GM12873 (cell line): ENCODE measurements around the gene KRT75.

ENCODE experiments used
- TF ChIP-seq, protein P1 (sequence below): IDR thresholded peaks from 2 replicates; pipeline ENCODE4 v1.5.1; 2012; ENCODE audit warnings: low read depth, mild to moderate bottlenecking, moderate library complexity, low read length, control low read depth; ENCODE audit not compliant: insufficient read depth; ENCODE audit errors: missing control alignments

Gene KRT75

DNA sequence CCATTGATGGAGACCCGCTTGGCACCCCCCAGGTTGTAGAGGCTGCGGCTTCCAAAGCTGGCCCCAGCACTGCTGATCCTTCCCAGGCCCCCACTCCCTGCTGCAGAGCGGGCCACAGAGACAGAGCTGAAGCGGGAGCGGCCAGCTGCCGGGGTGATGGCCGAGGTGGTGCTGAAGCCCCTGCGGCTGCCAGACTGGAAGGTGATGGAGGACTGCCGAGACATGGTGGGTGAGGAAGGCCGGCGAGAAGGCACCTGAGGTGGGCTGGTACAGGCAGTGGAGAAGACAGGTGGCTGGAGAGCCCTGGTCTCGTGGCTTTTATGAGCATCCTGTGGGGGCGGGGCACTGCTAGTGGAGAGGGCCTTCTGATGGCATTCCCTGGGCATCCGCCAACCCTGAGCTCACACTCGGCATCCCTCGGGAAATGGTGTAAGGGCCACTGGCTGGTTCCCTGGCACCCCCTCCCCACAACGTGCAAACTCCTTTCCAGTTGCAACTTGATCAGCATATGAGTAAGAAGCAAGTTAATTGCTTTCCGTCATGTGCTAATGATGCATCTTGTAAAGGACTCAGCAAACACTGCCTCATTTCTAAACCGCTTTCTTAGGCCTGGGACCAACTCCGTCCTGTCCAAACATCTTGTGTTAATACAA lies at the start of gene KRT75:
Gene KRT75, minus strand, starts transcription at position 291 of the 653 bp plus-strand sequence. Its CDS starts 67 bp downstream, at position 224.
- TF ChIP-seq, protein P1, sequence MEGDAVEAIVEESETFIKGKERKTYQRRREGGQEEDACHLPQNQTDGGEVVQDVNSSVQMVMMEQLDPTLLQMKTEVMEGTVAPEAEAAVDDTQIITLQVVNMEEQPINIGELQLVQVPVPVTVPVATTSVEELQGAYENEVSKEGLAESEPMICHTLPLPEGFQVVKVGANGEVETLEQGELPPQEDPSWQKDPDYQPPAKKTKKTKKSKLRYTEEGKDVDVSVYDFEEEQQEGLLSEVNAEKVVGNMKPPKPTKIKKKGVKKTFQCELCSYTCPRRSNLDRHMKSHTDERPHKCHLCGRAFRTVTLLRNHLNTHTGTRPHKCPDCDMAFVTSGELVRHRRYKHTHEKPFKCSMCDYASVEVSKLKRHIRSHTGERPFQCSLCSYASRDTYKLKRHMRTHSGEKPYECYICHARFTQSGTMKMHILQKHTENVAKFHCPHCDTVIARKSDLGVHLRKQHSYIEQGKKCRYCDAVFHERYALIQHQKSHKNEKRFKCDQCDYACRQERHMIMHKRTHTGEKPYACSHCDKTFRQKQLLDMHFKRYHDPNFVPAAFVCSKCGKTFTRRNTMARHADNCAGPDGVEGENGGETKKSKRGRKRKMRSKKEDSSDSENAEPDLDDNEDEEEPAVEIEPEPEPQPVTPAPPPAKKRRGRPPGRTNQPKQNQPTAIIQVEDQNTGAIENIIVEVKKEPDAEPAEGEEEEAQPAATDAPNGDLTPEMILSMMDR = no peak

DNA sequence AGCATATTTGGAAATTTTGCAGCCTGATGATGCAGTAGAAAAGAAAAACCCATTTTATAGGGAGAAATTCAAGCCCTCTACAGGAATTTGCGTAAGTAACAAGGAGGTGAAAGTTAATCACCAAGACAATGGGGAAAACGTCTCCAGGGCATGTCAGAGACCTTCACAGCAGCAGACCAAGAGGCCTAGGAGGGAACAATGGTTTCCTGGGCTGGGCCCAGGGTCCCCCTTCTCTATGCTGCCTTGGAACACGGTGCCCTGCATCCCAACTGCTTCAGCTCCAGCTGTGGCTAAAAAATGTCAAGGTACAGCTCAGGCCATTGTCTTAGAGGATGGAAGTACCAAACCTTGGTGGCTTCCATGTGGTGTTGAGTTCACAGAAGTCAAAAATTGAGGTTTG lies 45.9 kb upstream of the KRT75 start:
- TF ChIP-seq, protein P1 = no peak

DNA sequence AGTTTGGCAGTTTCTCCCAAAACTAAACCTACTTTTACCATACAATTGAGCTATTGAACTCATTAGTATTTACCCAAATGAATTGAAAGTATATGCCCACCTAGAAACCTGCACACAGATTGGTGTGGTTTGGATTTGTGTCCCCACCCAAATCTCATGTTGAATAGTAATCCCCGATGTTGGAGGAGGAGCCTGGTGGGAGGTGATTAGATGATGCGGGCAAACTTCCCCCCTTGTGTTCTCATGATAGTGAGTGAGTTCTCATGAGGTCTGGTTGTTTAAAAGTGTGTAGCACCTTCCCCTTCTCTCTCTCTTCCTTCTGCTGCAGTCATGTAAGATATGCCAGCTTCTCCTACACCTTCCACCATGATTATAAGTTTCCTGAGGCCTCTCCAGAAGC lies 43.5 kb upstream of the KRT75 start:
- TF ChIP-seq, protein P1 = no peak

DNA sequence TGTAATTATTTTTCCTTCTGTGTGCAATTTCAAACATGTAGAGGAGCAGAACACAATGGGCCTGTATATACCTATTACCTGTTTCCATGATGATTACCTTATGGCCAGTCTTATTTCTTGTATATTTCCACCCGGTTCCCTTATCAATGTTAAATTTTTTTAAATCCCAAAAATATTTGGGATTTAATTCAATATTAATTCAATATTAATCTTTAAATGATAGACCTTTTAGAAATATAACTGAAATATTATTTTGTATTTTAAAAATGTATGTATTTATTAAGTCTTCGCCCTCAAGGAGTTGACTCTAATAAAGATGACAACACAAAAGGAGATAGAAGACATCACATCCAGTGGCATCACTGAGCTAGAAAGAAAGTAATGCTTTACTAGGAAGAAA lies 40.0 kb upstream of the KRT75 start:
- TF ChIP-seq, protein P1 = no peak

DNA sequence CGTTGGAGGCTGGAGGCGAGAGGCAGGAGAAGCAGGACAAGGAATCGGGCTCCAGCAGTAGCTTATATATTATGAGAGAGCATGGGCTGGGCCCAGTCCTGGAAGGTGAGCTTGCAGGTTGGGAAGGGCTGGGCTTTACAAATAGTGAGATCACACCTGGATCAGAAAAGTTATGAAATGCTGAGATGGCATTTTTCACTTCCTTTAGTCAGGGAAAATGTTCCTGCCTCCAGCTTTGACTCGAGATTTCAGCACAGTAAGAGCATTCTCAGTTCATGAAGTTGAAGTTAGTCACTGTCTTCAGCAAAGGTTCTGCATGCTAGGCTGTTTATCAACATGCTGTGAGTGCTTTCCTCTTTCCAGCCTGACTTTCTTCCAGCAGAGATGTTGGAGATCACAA lies 39.6 kb upstream of the KRT75 start, which contains the start of gene KRT6C:
Gene KRT6C, minus strand, starts transcription at position 38 of the 400 bp plus-strand sequence. CDS start 68 bp downstream, outside the sequence.
- TF ChIP-seq, protein P1 = no peak

DNA sequence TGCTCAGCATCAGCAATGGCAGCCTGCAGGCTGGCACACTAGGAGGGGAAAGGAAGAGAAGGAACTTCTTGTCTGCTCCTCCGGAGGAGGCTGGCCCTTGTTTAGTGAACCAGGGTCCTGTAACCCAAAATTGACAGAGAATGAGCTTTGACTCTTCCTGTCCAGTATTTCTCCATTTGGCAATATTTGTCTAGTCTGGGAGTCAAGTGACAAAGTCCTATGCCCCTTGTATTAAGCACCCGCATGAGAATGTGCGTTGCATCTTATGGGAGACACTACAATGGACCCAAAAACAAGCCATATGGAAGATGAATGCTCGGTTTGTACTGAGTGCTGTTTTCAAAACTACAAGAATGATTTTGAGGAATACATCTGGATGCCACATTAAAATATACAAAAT lies 35.7 kb upstream of the KRT75 start:
- TF ChIP-seq, protein P1 = no peak

DNA sequence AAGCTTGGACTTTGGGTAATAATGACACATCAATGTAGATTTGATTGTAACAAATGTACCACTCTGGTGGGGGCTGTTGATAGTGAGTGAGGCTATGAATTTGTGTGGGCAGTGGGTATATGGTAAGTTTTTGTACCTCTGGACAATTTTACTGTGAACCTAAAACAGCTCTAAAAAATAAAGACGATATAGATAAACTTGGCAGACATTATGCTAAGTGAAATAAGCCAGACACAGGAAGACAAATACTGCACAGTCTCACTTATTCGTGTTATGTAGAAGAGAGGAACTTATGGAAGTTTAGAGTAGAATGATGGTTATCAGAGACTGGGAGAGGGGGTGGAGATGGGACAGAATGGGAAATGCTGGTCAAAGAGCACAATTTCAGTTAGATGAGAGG lies 30.7 kb upstream of the KRT75 start:
- TF ChIP-seq, protein P1 = no peak
